Measurements from ENCODE around the gene ZNF148.
A peak's percentile ranks its signal among the peaks of the same experiment; 100 is the strongest.

DNA sequence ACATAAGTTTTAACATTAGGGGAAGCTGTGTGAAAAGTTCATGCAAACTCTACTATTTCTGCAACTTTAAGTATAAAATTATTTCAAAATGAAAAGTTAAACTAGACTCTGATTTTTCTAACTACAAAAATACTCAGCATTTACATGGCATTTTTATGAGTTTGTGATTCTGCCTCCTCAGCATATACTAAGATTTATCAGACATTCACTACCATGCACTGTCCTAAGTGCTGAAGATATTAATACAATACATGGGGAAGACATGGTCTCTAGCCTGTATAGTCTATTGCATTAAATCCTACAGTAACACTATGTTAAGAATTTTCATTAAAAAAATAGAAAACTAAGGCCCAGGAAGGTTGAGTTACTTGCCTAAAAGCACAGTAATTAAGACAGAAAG, 80.7 kb downstream of the ZNF148 start:
- TF ChIP-seq, protein P1, sequence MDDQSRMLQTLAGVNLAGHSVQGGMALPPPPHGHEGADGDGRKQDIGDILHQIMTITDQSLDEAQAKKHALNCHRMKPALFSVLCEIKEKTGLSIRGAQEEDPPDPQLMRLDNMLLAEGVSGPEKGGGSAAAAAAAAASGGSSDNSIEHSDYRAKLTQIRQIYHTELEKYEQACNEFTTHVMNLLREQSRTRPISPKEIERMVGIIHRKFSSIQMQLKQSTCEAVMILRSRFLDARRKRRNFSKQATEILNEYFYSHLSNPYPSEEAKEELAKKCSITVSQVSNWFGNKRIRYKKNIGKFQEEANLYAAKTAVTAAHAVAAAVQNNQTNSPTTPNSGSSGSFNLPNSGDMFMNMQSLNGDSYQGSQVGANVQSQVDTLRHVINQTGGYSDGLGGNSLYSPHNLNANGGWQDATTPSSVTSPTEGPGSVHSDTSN (CRISPR knock-in tag; IDR thresholded peaks at IDR 0.05) = no peak
- TF ChIP-seq, protein P2, sequence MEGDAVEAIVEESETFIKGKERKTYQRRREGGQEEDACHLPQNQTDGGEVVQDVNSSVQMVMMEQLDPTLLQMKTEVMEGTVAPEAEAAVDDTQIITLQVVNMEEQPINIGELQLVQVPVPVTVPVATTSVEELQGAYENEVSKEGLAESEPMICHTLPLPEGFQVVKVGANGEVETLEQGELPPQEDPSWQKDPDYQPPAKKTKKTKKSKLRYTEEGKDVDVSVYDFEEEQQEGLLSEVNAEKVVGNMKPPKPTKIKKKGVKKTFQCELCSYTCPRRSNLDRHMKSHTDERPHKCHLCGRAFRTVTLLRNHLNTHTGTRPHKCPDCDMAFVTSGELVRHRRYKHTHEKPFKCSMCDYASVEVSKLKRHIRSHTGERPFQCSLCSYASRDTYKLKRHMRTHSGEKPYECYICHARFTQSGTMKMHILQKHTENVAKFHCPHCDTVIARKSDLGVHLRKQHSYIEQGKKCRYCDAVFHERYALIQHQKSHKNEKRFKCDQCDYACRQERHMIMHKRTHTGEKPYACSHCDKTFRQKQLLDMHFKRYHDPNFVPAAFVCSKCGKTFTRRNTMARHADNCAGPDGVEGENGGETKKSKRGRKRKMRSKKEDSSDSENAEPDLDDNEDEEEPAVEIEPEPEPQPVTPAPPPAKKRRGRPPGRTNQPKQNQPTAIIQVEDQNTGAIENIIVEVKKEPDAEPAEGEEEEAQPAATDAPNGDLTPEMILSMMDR (tag by site-specific recombination; IDR thresholded peaks at IDR 0.05) = no peak
- no peak for TF ChIP-seq TCF7L2 (IDR thresholded peaks at IDR 0.05; ENCODE audit: borderline replicate concordance, low read depth, low read length)
- no peak for TF ChIP-seq ZNF274 (IDR thresholded peaks at IDR 0.05; ENCODE audit: low read length)
- TF ChIP-seq ZNF274 (tag by site-specific recombination; IDR thresholded peaks at IDR 0.05; ENCODE audit: borderline replicate concordance) = no peak
- TF ChIP-seq, protein P3, sequence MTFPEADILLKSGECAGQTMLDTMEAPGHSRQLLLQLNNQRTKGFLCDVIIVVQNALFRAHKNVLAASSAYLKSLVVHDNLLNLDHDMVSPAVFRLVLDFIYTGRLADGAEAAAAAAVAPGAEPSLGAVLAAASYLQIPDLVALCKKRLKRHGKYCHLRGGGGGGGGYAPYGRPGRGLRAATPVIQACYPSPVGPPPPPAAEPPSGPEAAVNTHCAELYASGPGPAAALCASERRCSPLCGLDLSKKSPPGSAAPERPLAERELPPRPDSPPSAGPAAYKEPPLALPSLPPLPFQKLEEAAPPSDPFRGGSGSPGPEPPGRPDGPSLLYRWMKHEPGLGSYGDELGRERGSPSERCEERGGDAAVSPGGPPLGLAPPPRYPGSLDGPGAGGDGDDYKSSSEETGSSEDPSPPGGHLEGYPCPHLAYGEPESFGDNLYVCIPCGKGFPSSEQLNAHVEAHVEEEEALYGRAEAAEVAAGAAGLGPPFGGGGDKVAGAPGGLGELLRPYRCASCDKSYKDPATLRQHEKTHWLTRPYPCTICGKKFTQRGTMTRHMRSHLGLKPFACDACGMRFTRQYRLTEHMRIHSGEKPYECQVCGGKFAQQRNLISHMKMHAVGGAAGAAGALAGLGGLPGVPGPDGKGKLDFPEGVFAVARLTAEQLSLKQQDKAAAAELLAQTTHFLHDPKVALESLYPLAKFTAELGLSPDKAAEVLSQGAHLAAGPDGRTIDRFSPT (tag by site-specific recombination; IDR thresholded peaks at IDR 0.05) = no peak
- TF ChIP-seq, protein P4, sequence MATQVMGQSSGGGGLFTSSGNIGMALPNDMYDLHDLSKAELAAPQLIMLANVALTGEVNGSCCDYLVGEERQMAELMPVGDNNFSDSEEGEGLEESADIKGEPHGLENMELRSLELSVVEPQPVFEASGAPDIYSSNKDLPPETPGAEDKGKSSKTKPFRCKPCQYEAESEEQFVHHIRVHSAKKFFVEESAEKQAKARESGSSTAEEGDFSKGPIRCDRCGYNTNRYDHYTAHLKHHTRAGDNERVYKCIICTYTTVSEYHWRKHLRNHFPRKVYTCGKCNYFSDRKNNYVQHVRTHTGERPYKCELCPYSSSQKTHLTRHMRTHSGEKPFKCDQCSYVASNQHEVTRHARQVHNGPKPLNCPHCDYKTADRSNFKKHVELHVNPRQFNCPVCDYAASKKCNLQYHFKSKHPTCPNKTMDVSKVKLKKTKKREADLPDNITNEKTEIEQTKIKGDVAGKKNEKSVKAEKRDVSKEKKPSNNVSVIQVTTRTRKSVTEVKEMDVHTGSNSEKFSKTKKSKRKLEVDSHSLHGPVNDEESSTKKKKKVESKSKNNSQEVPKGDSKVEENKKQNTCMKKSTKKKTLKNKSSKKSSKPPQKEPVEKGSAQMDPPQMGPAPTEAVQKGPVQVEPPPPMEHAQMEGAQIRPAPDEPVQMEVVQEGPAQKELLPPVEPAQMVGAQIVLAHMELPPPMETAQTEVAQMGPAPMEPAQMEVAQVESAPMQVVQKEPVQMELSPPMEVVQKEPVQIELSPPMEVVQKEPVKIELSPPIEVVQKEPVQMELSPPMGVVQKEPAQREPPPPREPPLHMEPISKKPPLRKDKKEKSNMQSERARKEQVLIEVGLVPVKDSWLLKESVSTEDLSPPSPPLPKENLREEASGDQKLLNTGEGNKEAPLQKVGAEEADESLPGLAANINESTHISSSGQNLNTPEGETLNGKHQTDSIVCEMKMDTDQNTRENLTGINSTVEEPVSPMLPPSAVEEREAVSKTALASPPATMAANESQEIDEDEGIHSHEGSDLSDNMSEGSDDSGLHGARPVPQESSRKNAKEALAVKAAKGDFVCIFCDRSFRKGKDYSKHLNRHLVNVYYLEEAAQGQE (tag by site-specific recombination; IDR thresholded peaks at IDR 0.05) = 0 out of 2 replicates have a peak, but pooled peaks have one; percentile 30

All from HEK293 (cell line).